Mesenchymal stem cell (in vitro differentiated cells and primary cell): ENCODE results near the gene ARHGAP31.

Source experiments
- DNase-seq: peaks from one replicate; pipeline ENCODE4 v3.0.0-alpha.2; 2013
- H2AFZ ChIP-seq: one replicate; pipeline ENCODE4 v1.6.1; 2013; ENCODE audit warnings: low read depth, mild to moderate bottlenecking, control low read depth, inconsistent platforms, low read length, moderate library complexity
- H2AK5ac ChIP-seq: 2 replicates; pipeline ENCODE4 v1.6.1; 2013; ENCODE audit warnings: low read length, moderate library complexity, mild to moderate bottlenecking, inconsistent platforms; ENCODE audit not compliant: severe bottlenecking
- H2BK120ac ChIP-seq: one replicate; pipeline ENCODE4 v1.6.1; 2013; ENCODE audit warnings: low read depth, mild to moderate bottlenecking, inconsistent platforms, low read length, moderate library complexity
- H2BK12ac ChIP-seq, 2 experiments: one replicate each; pipeline ENCODE4 v1.6.1; 2013; ENCODE audit warnings: inconsistent platforms in 2 of 2, low read length in 2 of 2, mild to moderate bottlenecking in 2 of 2, moderate library complexity in 2 of 2, control low read depth in 1 of 2
- H2BK15ac ChIP-seq: one replicate; pipeline ENCODE4 v1.6.1; 2013; ENCODE audit warnings: mild to moderate bottlenecking, low read depth, inconsistent platforms; ENCODE audit not compliant: poor library complexity, severe bottlenecking
- H2BK5ac ChIP-seq: 2 replicates; pipeline ENCODE4 v1.6.1; 2013; ENCODE audit warnings: low read depth, mild to moderate bottlenecking, low read length, control low read depth, inconsistent platforms; ENCODE audit not compliant: poor library complexity, severe bottlenecking
- H3K14ac ChIP-seq, 2 experiments: one replicate each; pipeline ENCODE4 v1.6.1; 2013; ENCODE audit warnings: inconsistent platforms in 2 of 2, low read length in 2 of 2, control low read depth in 1 of 2, mild to moderate bottlenecking in 1 of 2, moderate library complexity in 1 of 2
- H3K18ac ChIP-seq, 2 experiments: one replicate each; pipeline ENCODE4 v1.6.1; 2013; ENCODE audit warnings: inconsistent platforms in 2 of 2, low read length in 2 of 2, control low read depth in 1 of 2, low read depth in 1 of 2, mild to moderate bottlenecking in 1 of 2
- H3K23ac ChIP-seq, 2 experiments: one replicate each; pipeline ENCODE4 v1.6.1; 2013; ENCODE audit warnings: inconsistent platforms in 2 of 2, low read length in 2 of 2, mild to moderate bottlenecking in 2 of 2, moderate library complexity in 2 of 2, control low read depth in 1 of 2
- H3K27ac ChIP-seq: 2 replicates; pipeline ENCODE4 v1.5.1; 2013; ENCODE audit warnings: mild to moderate bottlenecking, moderate library complexity, low read length, control low read depth, inconsistent platforms; ENCODE audit not compliant: poor library complexity, severe bottlenecking
- H3K27me3 ChIP-seq, 2 experiments: 2 replicates each; pipeline versions ENCODE4 v1.6.1 to v1.7.0; 2013; ENCODE audit warnings: low read length in 2 of 2, mild to moderate bottlenecking in 2 of 2, moderate library complexity in 2 of 2, control low read depth in 1 of 2, inconsistent platforms in 1 of 2; ENCODE audit not compliant: control insufficient read depth in 1 of 2, insufficient read depth in 1 of 2
- H3K36me3 ChIP-seq, 2 experiments: 2 replicates each; pipeline versions ENCODE4 v1.6.1 to v1.7.0; 2013; ENCODE audit warnings: low read length in 2 of 2, control low read depth in 1 of 2, inconsistent platforms in 1 of 2, low read depth in 1 of 2, mild to moderate bottlenecking in 1 of 2; ENCODE audit not compliant: insufficient read depth in 2 of 2, control insufficient read depth in 1 of 2
- H3K4ac ChIP-seq, 2 experiments: one replicate each; pipeline ENCODE4 v1.6.1; 2013; ENCODE audit warnings: inconsistent platforms in 2 of 2, low read length in 2 of 2, mild to moderate bottlenecking in 2 of 2, moderate library complexity in 2 of 2, control low read depth in 1 of 2, low read depth in 1 of 2
- H3K4me1 ChIP-seq: 2 replicates; pipeline ENCODE4 v1.6.1; 2013; ENCODE audit warnings: low read depth, low read length, control low read depth; ENCODE audit not compliant: control insufficient read depth, insufficient read depth
- H3K4me2 ChIP-seq: 2 replicates; pipeline ENCODE4 v1.6.1; 2013; ENCODE audit warnings: low read length, mild to moderate bottlenecking, inconsistent platforms; ENCODE audit not compliant: poor library complexity, severe bottlenecking
- H3K4me3 ChIP-seq, 2 experiments: 2 replicates each; pipeline versions ENCODE4 v1.5.1 to v1.7.0; 2013; ENCODE audit warnings: low read length in 2 of 2, mild to moderate bottlenecking in 2 of 2, control low read depth in 1 of 2, low read depth in 1 of 2; ENCODE audit not compliant: insufficient read depth in 1 of 2
- H3K79me1 ChIP-seq: replicated peaks from 2 replicates; pipeline ENCODE4 v1.6.1; 2013; ENCODE audit warnings: mild to moderate bottlenecking, control low read depth, low read length, inconsistent platforms; ENCODE audit not compliant: poor library complexity, severe bottlenecking
- H3K9ac ChIP-seq: 2 replicates; pipeline ENCODE4 v1.7.0; 2013; ENCODE audit warnings: mild to moderate bottlenecking, low read length, moderate library complexity
- H3K9me3 ChIP-seq: 2 replicates; pipeline ENCODE4 v1.7.0; 2013; ENCODE audit warnings: mild to moderate bottlenecking, low read length; ENCODE audit not compliant: control insufficient read depth
- H4K8ac ChIP-seq: one replicate; pipeline ENCODE4 v1.6.1; 2013; ENCODE audit warnings: inconsistent platforms, mild to moderate bottlenecking, low read length, moderate library complexity
- H4K91ac ChIP-seq: one replicate; pipeline ENCODE4 v1.6.1; 2013; ENCODE audit warnings: mild to moderate bottlenecking, low read length, inconsistent platforms
- WGBS: methylation state at CpG from one replicate; pipeline ENCODE4 v1.1.7; 2013; ENCODE audit warnings: mixed read lengths; 5-methylcytosine and 5-hydroxymethylcytosine counted together

Gene ARHGAP31

GRCh38 chr3:119340014-119340413, 45.8 kb downstream of the ARHGAP31 start:
- H3K4me2 ChIP-seq, result no peak overlapping the region
- H3K4me3 ChIP-seq, result no peak overlapping the region

GRCh38 chr3:119340446-119340845, 46.3 kb downstream of the ARHGAP31 start:
- Histone ChIP-seq H3K27ac (no peak overlapping the region), H2AFZ (no peak overlapping the region), H2BK12ac (no peak overlapping the region), H3K79me1 (peaks cover 33% of the 10 kb centered on the region), H3K9ac (no peak overlapping the region), H3K9me3 (no peaks in the 10 kb centered on the region), H3K4me2 (no peak overlapping the region), H3K18ac (no peak overlapping the region), H3K27me3 (no peaks in the 10 kb centered on the region), H4K8ac (no peak overlapping the region), H2AK5ac (no peak overlapping the region), H2BK120ac (no peak overlapping the region), H3K23ac (no peak overlapping the region), H3K4ac (no peak overlapping the region), H4K91ac (no peak overlapping the region), H3K36me3 (peaks cover 0 to 8% of the 10 kb centered on the region in 2 experiments), H2BK15ac (no peak overlapping the region), H2BK5ac (no peak overlapping the region), H3K4me3 (no peak overlapping the region), H3K4me1 (no peaks in the 10 kb centered on the region), H3K14ac (no peak overlapping the region)
- no peak for DNase-seq
- 93% methylated on average over 4 of the region's 5 CpGs for WGBS

More at GRCh38 chr3:119340014-119340413, 45.8 kb downstream of the ARHGAP31 start:
- H2BK12ac ChIP-seq, result no peak overlapping the region
- no peak overlapping the region for H4K91ac ChIP-seq
- H3K27ac ChIP-seq, result no peak overlapping the region
- no peak overlapping the region for H4K8ac ChIP-seq
- peaks cover 32% of the 10 kb centered on the region for H3K79me1 ChIP-seq
- no peak overlapping the region for H2BK15ac ChIP-seq
- no peaks in the 10 kb centered on the region for H3K4me1 ChIP-seq
- peaks cover 0 to 8% of the 10 kb centered on the region in 2 experiments for H3K36me3 ChIP-seq
- WGBS, result 100% methylated on average over 1 of the region's 1 CpG
- H2BK120ac ChIP-seq, result no peak overlapping the region
- H3K14ac ChIP-seq, result no peak overlapping the region
- H2AK5ac ChIP-seq, result no peak overlapping the region
- no peaks in the 10 kb centered on the region for H3K27me3 ChIP-seq
- no peak overlapping the region for H3K4ac ChIP-seq
- H3K23ac ChIP-seq, result no peak overlapping the region
- no peak overlapping the region for H2AFZ ChIP-seq
- no peak overlapping the region for H3K18ac ChIP-seq
- DNase-seq, result no peak
- H2BK5ac ChIP-seq, result no peak overlapping the region
- no peak overlapping the region for H3K9ac ChIP-seq
- no peaks in the 10 kb centered on the region for H3K9me3 ChIP-seq

GRCh38 chr3:119342176-119342575, 48.0 kb downstream of the ARHGAP31 start:
- no peak for DNase-seq
- WGBS, result 100% methylated on average over 1 of the region's 1 CpG

GRCh38 chr3:119343719-119344118, 49.5 kb downstream of the ARHGAP31 start:
- WGBS, result 91% methylated on average over 4 of the region's 5 CpGs
- no peak overlapping the region for H2BK5ac ChIP-seq
- no peak overlapping the region for H3K27ac ChIP-seq
- no peak overlapping the region for H2AFZ ChIP-seq
- H3K9me3 ChIP-seq, result no peaks in the 10 kb centered on the region
- H3K4me3 ChIP-seq, result no peak overlapping the region
- no peaks in the 10 kb centered on the region for H3K4me1 ChIP-seq
- H3K23ac ChIP-seq, result no peak overlapping the region
- no peak overlapping the region for H3K4me2 ChIP-seq
- H2BK15ac ChIP-seq, result no peak overlapping the region
- no peak overlapping the region for H3K14ac ChIP-seq
- no peaks in the 10 kb centered on the region for H3K27me3 ChIP-seq
- peaks cover 0 to 6% of the 10 kb centered on the region in 2 experiments for H3K36me3 ChIP-seq
- no peak overlapping the region for H3K9ac ChIP-seq
- H2BK12ac ChIP-seq, result no peak overlapping the region
- H2BK120ac ChIP-seq, result no peak overlapping the region
- H4K8ac ChIP-seq, result no peak overlapping the region
- no peak overlapping the region for H3K18ac ChIP-seq
- H3K4ac ChIP-seq, result no peak overlapping the region
- H3K79me1 ChIP-seq, result peaks cover 35% of the 10 kb centered on the region
- DNase-seq, result no peak
- H2AK5ac ChIP-seq, result no peak overlapping the region
- H4K91ac ChIP-seq, result no peak overlapping the region

More at GRCh38 chr3:119342176-119342575, 48.0 kb downstream of the ARHGAP31 start:
- Histone ChIP-seq H3K27me3 (no peaks in the 10 kb centered on the region), H3K23ac (no peak overlapping the region), H2BK5ac (no peak overlapping the region), H3K18ac (no peak overlapping the region), H3K4me3 (no peak overlapping the region), H3K14ac (no peak overlapping the region), H3K4ac (no peak overlapping the region), H4K8ac (no peak overlapping the region), H3K4me2 (no peak overlapping the region), H2BK120ac (no peak overlapping the region), H4K91ac (no peak overlapping the region), H2BK12ac (no peak overlapping the region), H3K4me1 (no peaks in the 10 kb centered on the region), H3K9me3 (no peaks in the 10 kb centered on the region), H3K9ac (peak overlapping the region; percentile 21), H3K27ac (no peak overlapping the region), H2AK5ac (no peak overlapping the region), H3K36me3 (peaks cover 0 to 8% of the 10 kb centered on the region in 2 experiments), H2AFZ (no peak overlapping the region), H3K79me1 (peaks cover 32% of the 10 kb centered on the region), H2BK15ac (no peak overlapping the region)
